ENCODE measurements around the gene PIAS2.
"Not testable (repeated sequence)": the region's sequence is repeated elsewhere in the genome, so short reads cannot be mapped to it uniquely, and the experiment has no call there.

PIAS2 gene, protein sequence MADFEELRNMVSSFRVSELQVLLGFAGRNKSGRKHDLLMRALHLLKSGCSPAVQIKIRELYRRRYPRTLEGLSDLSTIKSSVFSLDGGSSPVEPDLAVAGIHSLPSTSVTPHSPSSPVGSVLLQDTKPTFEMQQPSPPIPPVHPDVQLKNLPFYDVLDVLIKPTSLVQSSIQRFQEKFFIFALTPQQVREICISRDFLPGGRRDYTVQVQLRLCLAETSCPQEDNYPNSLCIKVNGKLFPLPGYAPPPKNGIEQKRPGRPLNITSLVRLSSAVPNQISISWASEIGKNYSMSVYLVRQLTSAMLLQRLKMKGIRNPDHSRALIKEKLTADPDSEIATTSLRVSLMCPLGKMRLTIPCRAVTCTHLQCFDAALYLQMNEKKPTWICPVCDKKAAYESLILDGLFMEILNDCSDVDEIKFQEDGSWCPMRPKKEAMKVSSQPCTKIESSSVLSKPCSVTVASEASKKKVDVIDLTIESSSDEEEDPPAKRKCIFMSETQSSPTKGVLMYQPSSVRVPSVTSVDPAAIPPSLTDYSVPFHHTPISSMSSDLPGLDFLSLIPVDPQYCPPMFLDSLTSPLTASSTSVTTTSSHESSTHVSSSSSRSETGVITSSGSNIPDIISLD

DNA sequence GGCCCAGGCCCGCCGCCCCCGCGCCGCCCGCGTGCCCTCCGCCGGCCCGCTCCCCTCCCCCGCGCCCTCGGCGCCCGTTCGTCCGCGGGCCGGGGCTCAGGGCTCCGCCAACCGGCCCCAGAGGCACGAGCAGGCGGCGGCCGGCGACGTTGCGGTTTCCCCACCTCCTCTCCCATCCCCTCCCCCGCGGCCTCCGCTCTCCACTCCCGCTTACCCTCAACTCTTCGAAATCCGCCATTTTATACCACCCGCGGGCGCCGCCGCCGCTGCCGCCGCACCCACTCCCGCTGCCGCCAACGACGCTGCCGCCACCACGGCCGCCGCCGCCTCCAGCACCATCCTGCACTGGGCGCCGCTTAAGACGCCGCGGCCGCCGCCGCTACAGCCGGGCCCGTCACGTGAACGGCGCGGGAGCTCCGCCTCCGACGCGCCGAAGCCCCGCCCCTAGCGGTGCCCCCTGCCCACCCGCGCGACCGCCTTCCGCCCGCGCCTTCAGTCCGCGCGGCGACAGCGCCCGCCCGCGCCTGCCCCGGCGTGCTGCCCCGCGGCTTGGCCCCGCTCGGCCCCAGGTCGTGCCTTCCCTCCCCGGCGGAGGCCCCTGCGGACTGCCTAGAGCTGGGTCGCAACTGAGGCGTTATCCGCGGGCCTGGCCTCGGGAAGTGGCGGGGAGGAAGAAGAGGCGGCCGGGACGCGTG is at the start of gene PIAS2, which contains the start of gene KATNAL2:
Gene PIAS2, minus strand, starts transcription at position 400 of the 695 bp plus-strand sequence. Its CDS starts 162 bp downstream, at position 238.
Gene KATNAL2, plus strand, starts transcription at position 495 of the 695 bp plus-strand sequence. CDS start 29,271 bp downstream, outside the sequence.
- DNase-seq, result peak; percentile 59 to 77 (median 66)

DNA sequence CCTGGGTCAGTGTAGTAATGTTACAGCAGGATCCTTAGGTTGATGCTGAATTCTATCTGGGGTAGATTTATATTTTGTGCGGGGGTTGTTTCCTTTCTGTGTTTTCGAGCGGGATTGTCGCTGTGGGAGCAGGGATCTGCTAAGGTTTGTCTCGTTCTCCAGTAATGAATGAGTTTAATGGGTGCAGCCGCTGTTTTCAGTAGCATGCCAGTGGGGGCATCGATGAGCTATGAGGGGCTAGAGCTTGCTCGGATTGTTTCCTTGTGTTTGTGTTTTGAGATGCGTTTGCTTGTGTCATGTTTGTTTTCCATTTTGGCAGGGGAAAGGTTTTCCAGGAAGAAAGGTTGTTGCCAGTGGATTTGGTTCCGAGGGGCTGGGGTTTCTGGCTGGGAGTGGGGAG is 49.0 kb upstream of the PIAS2 start:
- not testable (repeated sequence) for DNase-seq

DNA sequence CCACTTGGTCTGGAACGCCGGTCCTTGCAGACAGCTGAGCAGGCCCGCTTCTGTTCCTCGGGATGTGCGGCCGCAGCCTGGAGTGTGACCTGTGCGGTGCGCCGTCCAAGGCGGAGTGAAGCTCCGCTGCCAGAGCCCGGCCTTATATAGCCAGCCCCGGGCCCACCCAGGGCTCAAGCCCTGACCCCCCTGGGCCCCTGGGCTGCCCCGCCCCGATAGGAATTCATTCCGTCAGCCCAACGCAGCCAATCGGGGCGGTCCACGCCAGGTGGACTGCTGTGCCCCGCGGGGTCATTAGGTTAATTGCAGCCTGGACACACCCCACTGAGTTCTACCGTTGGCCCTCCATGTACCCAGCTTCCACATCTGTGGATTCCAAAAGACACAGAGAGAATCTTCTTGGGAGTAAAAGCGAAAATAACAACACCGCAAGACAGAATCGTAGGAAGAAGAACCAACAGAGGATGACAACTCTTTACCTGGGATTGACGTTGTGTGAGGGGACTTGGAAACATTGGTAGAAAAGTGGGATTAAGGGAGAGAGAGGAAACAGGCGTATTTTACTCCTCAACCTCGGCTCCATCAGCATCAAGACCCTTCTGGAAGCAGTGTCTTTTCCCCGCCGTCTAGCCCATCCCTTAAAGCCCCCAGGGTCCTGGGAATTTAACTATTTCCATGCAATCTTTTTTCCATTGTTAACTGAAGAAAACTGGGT is 47.4 kb upstream of the PIAS2 start:
- not testable (repeated sequence) for DNase-seq

GRCh38 chr18:46963656-46964578 is 46.6 kb upstream of the PIAS2 start:
- not testable (repeated sequence) for DNase-seq

DNA sequence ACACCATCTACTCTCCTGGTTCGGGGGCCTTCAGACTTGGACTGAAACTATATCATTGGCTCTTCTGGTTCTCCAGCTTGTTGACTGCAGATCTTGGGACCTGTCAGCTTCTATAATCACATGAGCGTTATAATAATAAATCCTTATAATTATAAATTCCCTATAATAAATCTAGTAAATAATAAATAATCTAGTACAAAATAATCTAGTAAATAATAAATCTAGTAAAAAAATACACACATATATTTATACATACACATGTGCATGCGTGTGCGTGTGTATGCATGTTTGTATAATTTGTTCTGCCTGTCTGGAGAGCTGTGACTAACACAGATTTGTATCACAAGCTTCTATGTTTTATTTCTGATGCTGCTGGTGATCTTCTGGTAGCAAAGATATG is 40.9 kb upstream of the PIAS2 start:
- no peak for DNase-seq

DNA sequence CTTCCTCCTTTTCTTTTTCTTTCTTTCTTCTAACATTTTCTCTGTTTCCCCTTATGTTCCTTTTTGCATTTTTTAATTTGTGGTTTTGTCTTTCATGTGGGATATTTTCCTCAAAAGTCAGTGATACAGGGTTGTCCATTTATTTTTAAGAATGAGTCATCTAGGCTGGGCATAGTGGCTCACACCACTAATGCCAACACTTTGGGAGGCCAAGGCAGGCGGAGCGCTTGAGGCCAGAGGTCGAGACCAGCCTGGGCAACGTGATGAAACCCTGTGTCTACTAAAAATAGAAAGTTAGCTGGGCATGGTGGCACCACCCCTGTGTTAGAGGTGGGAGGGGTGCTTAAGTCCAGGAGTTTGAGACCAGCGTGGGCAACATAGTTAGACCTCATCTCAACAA is 35.9 kb upstream of the PIAS2 start:
- DNase-seq, result no peak

DNA sequence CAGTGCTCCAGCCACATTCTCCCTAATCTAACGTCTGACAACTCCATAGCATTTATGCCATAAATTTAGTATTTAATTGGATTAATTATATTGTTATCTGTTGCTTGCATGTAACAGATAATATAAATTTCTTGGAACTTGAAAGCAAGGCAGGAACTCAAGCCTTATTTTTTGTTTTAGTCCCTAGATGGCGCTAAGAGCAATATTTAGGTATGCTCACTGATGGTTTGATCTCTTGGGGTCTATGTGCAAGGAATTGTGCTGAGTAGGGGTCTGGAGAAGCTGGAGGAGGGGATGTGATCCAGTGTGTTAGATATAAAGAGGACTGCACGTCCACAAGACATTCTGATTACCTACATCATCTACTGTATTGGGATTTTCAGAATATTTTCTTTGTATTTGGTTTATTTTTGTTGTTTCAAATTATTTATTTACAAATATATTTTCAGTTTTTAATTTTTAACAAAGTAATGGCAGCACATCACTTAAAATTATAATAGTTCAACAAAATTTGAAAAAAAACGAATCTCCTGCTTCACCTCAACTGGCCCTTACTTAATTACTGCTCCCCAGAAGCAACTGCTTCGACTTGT is 32.9 kb upstream of the PIAS2 start:
- DNase-seq, result no peak

DNA sequence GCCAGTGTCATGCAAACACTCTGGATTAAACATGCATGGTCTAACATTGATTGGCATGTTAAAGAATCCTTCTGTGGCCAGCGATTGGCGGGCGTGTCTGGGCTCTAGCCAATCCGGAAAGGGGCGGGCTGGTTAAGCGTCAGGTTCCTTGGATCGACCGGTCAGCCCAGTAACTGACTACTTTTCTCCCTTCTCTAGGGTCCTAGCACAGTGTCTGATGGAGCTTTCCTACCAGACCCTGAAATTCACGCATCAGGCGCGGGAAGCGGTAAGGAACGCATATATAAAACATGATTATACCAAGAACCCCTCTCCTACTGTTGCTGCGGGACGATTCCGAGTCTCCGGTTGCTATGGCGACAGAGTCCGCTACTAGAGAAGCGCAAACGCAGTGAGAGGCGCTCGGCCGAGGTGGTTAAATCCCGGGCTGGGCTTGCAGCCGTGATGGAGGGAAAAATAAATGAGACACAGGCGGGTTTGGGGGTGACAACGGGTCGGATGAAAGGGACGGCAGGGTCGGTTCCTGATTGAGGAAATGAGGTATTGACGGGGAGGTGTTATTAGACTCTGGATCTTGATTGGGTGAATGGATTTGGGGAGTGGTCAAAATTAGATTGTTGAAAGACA is 29.5 kb upstream of the PIAS2 start:
- peak in 5 of 6 experiments; percentile 2 to 58 (median 33) for DNase-seq

DNA sequence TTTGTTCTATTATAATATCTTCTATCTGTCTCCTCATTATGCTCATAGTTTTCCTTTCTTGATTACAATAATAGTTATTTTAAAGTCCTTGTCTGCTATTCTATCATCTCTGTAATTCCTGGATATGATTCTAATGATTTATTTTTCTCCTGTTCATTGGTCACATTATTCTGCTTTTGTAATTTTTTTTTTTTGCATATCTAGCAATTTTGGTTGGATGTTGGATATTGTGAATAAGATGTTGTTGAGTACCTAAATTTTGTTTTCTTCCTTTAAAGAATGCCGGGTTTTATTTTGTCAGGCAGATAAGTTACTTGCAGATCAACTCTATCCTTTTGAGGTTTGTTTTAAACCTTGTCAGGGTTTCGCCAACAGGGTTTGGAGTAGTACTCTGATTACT is 25.3 kb upstream of the PIAS2 start:
- no peak for DNase-seq

DNA sequence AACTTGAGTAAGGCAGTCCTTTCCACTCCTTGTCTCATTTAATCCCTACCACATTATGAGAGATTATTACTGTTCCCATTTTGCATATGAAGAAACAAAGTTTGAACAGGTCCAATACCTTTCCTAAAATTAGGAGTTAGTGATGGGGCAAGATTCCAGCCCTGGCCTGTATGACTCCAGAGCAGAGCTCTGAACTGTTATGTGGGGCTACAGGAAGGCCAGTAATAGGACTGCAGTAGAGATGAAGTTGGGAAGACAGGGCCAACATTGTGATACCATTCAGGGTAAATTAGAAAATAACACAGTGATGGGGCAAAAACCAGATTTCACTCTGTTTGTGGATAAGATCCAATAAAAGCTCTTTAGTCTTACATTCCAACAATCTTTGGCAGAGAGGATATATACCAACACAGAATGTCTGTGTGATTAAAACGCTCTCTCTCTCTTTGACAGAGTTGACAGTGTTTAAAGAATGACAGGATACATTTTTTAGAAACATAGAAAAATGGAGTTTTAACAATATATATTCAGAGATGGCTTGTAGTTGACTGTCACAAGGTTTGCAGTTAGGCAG is 22.8 kb upstream of the PIAS2 start:
- no peak for DNase-seq

- DNase-seq, result no peak
Measured at GRCh38 chr18:46939337-46939963, 22.1 kb upstream of the PIAS2 start.

GRCh38 chr18:46920653-46921052 is 3.3 kb upstream of the PIAS2 start:
- no peak for DNase-seq

- DNase-seq, result no peak
Measured at GRCh38 chr18:46920067-46920466, 2.8 kb upstream of the PIAS2 start.

- peak in 2 of 6 experiments; percentile 19 to 30 for DNase-seq
Measured at GRCh38 chr18:46917803-46918600, 695 bp upstream of the PIAS2 start.

DNA sequence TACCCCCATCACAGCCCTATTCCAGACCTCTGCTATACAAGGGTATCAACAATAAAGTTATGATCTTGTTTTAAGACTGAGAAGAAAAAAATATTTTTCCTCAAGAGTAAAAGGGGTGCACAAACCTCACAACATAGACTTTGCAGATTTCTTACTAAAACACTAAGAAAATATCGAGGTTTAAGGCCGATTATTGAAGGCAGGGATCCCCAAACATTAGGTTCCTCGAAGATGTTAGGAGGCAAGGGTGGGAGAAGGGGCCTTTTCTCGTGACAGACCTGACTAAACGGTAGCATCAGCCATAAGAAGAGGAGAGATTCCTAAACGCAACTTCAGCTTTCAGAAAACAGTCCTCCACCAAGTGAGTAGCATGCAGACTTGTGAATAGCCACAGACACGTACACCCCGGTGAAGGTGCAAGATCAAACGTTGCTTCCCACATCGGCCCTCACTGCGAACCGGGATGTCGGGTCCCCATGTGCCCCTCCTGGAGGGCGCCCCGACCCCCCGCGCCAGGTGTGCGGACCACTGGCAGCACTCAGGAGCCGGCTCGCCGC is 678 bp downstream of the PIAS2 start:
- peak in 5 of 6 experiments; percentile 29 to 76 (median 39) for DNase-seq

GRCh38 chr18:46915800-46916550 is 1.3 kb downstream of the PIAS2 start:
- DNase-seq, result no peak

DNA sequence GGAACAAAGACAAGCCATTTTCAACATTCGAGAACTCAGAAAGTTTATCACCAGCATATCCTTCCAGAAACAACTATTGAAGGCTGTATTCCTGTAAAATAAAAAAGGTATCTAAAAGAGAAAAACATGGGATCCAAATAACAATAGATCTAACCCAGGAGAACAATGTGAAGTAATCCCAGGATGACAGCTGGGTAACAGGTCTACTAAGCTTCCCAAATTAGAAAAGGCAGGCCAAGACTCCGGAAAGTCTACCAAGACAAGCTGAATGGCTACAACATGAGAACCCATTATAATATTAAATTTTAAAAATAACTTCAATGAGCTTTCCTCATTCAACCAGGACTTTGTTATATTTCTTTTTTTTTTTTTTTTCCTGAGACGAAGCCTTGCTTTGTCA is 6.5 kb downstream of the PIAS2 start:
- DNase-seq, result no peak

DNA sequence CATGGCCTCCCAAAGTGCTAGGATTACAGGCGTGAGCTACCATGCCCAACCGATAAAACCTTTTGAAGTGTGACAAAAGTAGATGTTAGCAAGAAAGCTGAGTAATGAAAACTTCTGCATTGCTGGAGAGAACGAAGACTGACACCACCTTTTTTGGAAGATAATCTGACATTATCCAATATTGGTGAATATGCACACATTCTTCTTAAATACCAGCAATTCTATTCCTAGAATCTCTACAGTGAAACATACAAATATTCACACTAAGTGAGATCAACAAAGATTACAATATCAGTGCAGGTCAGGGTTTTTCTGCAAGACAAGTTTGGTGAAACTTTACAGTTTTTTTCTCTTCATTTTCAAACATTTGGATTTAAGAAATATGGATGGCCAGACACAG is 7.8 kb downstream of the PIAS2 start:
- DNase-seq, result no peak
